Measurements from ENCODE around the gene DIP2A.
A peak's percentile ranks its signal among the peaks of the same experiment; 100 is the strongest.

DIP2A gene

DNA sequence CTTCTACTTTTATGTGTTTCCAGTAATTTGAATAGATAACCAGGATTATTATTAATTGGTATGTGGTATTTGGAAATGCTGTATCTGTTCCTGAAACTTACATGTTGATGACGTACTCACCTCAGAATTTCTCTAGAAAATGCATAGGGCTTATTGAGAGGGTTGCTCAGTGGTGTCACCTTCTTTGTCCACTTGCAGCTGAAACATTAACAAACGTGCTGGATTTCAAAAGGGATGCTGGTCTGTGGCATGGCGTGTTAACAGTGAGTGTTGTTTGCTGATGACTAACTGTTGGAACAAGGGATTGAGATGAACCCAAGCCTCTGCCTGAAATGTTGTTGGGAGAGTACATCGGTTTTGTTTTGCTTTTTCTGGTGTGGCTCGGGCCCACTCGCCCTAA is 78.3 kb downstream of the DIP2A start:
- no peak for DNase-seq (ENCODE audit: low spot score)

DNA sequence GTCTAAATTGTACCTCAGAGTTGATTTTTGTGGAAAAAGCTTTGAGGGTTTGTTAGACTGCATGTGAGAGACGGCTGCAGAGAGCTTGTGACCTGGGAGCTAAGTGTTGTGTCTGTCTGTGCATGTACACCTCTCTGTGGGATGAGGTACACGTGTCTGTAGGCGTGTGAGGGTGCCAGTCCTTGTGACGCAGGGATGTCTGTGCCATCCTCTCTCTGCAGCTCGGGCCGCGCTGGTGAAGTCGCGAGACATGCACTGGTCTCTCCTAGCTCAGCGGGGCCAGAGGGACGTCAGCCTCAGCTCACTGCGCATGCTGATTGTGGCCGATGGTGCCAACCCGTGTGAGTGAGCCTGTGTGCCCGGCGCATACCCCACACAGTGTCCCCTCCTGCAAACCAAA is 79.6 kb downstream of the DIP2A start:
- no peak for DNase-seq (ENCODE audit: low spot score)

DNA sequence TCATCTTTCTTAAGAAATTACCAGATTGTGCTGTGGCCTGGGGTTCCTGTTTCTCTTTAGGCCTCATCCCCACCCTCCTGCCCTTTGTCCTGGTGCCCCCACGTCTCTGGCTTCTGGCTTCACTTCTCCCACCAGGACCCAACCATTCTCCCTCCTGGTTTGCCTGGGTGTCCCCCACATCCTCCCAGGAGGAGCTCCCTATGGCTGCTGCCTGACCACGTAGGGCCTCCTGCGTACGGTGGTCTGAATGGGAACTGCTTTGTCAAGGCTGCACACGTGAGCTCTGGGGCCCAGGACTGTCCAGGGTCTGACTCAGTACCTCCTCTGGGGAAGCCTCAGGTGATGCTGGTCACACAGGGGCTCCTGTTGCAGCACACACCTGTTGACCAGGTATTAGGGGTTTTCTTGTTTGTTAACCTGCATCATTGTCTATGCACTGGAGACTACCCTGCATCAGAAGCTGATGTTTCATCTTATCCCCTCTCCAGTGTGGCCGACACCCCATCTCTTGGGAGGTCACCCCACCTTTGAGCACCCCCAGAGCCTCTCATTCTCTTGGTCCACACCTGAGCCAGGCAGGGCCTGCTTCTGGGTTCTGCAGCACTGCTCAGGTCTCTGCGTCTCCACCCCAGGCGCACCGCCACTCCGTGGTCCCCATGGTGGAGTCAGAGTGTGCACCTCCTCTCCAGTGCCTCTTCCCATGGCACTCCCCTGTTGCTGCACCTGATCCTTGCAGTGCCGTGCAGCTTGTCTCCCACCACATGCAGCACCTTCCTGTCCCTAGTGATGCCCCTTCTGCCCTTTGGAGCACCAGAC is 80.4 kb downstream of the DIP2A start:
- no peak for DNase-seq (ENCODE audit: low spot score)

DNA sequence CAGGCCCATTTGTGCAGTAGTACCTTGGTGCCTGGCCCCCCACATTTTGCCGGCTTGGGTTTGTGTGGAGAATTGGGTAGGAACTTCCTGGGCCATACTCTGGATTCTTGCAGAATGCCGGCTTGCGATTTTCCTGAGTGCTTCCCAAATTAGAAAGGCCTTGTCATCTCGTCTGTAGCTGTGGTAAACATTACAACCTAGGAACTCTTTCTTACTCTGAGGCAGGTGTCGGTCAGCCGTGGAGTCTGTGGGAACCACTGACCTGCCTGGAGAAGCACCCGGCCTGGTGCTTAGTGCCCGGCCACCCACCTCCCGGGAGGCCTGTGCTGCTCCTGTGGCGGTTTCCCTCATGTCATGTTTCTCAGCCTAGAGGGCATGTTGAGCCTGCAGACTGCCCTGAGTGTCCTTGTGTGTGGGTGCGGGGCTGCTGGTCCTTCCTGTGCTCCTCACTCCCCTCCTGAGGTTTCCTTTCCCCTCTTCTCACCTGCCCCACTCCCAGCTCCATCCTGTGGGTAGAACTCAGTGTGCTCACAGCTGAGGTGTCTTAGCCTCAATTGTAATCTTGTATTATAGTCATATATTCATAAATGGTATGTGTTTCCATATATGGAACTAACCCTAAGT is 81.5 kb downstream of the DIP2A start:
- DNase-seq (ENCODE audit: low spot score) = no peak

DNA sequence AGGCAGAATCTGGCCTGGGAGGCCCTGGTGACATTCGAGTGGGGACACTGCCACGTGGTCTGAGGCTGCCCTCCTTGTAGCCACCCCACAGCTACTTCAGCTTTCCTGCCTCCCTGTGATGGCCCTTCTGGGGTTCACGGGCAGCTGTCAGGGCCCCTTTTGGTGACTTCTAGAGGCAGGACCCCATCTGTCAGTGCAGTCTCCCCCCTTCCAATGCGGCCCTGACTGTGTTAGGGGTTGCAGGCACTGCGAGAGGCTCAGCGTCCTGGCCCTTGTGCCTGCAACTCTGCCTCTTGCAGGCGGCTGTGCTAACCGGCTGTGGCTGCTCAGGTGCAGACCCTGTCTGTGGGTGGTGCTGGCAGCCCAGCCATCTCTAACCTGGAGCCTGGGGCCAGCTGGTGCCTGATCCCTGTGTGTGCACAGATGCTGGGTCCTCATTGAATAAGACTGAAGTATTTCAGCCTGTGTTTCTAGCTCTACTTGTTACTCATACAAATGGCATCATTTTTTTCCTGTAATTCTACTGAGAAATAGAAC is 84.0 kb downstream of the DIP2A start:
- DNase-seq (ENCODE audit: low spot score) = no peak

DNA sequence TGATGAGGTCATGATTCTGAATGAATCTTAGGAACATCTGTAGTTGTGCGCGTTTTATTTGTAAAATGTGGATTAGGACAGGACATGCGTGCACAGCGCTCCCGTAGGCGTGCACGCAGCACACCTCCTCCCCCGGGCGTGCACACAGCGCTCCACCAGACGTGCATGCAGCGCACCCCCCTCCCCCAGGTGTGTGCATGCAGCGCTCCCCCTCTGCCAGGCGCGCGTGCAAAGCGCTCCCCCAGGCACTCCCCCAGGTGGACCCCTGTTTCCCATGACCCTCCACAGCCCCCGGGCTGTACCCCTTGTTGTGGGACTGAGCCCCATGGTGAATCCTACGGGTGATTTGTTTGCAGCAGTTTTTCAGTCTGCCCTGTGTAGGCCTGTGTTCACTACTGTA is 84.6 kb downstream of the DIP2A start:
- DNase-seq (ENCODE audit: low spot score) = no peak

DNA sequence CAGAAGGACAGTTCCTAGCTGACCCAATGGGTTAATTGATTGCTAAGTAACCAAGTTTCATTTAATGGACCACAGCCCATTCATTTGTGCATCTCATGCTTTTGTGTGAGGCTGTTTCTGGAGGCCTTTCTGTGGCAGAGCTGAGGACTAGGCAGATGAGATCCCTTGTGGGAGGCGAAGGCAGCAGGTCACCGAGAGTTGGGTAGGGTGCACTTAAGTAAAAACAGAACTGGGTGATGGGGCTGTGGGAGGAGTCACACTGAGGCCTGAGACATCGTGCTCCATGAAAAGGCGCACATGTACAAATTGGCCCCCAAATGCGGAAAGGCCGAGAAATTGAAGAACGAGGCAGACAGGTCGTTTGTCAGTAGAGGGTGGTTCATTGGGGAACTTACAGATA is 85.3 kb downstream of the DIP2A start:
- DNase-seq (ENCODE audit: low spot score) = no peak

DNA sequence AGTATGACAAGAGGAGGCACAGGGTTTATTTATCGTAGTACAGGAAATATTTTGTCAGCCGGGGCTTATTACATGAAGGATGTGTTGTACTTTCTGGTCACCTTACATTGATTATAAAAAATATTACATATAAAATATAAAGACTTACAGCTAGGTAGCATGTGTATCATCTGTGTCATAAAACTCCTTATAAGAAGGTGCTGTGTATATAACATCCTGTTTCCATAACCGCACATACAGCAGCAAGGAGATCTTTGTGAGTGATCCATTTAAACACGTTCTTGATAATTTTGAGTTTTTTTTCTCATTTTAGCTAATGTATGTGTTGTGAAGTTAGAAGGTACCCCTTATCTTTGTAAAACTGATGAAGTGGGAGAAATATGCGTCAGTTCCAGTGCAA is 86.1 kb downstream of the DIP2A start:
- no peak for DNase-seq (ENCODE audit: low spot score)

DNA sequence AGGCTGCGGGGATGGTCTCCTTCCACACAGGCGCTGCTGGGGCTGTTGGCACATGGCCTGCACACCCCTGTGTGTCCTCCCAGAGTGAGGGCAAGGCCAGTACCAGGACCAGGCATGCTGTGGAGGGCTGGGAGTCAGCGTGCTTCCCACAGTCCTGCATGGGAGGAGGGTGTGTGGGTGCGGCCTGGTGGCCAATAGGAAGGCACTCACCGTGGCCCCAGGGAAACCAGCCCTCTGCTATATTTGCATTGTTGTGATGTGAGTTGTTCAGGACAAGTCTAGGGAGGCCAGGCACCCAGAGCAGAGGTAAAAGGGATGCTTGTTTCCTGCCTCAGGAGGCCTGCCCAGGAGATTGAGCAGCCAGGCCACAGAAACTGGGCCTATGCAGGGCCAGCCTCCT is 86.7 kb downstream of the DIP2A start:
- no peak for DNase-seq (ENCODE audit: low spot score)

DNA sequence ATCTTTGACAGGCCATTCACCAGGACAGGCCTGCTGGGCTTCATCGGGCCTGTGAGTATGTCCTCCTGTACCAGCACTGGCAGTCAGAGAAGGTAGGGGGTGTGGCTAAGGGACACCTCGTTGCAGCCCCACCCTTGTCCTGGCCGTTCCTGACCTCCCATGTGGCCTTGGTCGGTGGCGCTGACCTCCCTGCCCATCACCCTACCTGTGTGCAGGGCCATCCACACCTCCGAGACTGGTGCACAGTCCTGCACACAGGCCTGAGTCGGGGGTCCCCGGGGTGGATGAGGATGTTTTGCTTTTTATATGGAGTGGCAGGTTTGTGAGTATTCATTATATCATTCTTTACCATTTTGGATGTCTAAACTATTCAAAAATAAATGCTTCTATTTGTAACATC is 87.2 kb downstream of the DIP2A start:
- DNase-seq (ENCODE audit: low spot score) = no peak

DNA sequence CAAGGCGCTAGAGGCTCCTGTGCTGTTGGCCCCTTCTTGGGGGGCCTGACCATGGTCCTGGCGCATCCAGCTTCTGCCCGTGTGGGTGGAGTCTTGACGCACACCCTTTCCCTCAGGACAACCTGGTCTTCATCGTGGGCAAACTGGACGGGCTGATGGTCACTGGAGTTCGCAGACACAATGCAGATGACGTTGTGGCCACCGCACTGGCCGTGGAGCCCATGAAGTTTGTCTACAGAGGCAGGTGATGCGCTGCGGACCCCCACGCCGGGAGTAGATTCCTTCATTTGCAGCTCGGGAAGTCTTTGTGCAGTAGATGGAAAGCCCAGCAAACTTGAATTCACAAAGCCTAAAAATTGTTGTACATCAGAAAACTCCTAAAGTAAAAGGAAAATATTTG is 88.1 kb downstream of the DIP2A start:
- DNase-seq (ENCODE audit: low spot score) = no peak

DNA sequence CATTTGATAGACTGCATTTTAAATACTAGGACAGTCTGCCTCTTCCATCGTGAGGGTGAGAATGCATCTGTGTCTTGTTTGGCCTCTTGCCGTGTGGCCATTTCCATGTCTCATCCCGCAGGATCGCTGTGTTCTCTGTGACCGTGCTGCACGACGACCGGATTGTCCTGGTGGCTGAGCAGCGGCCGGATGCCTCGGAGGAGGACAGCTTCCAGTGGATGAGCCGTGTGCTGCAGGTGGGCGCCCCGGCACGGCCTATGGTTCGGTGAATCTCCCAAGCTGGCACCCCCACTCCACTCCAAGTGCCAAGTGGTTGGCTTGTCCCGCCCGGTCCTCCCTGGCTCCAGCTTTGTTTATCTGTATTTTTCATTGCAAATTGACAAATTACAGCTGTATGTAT is 91.0 kb downstream of the DIP2A start:
- no peak for DNase-seq (ENCODE audit: low spot score)

DNA sequence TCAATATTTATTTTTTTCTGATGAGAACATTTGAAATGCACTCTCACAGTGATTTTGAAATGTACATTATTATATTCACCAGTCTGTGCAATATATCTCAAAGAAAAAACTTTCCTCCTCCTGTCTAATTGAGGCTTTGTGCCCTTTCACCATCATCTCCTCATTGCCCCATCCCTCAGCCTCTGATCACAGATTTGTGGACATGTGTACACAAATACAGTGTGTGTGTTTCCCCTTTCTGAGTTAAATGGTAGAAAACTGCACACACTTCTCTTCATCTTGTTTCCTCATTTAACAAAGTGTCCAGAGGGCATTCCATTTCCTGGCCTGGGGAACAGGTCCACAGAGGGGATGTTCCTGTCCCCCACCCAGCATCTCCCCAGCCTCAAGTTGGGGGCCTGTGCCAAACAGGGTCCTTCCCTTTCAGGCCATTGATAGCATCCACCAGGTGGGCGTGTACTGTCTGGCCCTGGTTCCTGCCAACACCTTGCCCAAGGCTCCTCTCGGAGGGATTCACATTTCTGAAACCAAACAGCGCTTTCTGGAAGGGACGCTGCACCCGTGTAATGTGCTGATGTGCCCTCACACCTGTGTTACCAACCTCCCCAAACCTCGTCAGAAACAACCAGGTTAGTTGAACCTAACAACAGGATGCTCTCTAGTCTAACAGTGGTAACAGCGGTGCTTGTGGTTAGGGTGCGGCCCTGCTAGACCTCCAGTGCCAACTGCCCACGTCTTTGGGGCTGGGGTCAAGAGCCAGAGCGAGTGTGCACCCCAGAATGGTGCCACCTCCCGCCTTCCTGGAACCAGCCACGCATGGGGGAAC is 91.6 kb downstream of the DIP2A start:
- DNase-seq (ENCODE audit: low spot score) = peak; percentile 15

DNA sequence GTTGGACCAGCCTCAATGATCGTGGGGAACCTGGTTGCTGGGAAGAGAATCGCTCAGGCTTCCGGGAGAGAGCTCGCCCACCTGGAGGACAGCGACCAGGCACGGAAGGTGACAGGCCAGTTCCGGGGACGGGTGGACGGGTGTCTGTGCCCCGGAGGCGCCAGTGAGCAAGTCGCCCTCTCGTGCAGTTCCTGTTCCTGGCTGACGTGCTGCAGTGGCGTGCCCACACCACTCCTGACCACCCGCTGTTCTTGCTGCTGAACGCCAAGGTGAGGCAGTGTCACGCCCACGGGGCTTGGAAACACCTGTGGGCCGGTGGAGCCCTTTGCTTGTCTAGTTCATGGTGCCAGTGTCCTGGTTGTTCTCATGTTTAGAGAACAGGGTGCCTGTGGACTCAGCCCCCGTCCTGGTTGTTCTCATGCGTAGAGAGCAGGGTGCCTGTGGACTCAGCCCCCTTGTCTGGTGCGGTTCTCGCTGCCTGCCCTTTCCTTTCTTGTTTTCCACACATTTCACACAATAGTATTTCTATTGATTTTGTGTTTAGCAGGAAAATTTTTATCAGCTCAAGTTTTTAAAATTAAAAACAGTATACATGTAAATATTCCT is 93.0 kb downstream of the DIP2A start:
- DNase-seq (ENCODE audit: low spot score) = peak; percentile 35

DNA sequence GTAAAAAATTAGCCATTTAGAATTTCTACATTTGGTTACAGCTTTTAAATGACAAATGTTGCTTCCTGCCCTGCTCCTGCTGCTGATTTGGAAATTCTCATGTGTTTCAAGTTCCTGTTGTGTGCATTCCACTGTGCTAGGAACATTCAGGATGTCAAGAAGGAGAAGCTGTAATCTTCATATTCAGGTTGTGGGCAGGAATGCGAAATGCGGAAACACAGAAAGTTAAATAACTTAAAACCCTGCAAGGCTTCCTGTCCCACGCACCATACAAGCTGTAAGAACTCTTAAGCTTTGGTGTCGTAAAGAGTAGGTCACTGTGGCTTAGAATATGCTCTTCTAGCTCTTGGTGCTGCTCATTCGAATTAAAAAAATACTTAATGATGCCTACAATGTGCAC is 93.6 kb downstream of the DIP2A start:
- DNase-seq (ENCODE audit: low spot score) = no peak

DNA sequence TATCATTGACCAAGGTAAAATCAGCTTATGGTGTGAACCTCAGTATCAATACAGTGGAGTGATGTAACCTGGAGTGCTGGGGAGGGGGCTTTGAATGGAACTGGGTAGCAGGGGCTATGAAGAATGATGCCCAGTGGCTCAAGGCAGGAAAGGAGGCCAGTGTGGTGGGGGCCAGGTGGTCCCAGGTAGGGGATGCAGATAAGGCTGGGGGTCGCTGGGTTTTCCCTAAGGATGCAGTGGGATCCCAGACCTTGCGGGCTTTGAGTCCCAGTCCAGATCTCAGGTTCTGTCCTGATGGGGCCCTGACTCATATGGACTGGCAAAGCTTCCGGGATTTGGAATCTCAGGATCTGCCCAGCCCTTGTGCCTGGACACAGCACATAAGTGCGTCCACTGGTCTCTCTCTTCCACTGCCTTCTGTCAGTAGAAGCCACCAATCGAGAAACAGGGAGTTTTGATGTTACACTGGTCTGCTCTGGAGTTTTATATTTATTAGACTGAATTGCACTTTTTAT is 94.2 kb downstream of the DIP2A start:
- no peak for DNase-seq (ENCODE audit: low spot score)

DNA sequence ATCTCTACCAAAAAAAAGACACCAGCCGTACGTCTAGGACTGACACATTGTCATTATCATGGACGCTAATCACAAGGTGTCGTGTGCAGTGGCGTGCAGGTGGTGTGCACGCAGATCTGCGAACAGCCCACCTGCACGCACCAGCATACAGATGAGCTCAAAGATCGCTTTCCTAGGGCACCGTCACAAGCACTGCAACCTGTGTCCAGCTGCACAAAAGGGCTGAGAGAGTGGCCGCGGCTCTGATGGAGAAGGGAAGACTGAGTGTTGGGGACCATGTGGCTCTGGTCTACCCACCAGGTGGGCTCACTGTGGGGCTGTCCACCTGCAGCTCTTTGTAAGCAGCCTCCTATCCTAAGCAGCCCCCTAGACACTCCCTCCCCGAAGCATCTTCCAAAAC is 95.3 kb downstream of the DIP2A start:
- DNase-seq (ENCODE audit: low spot score) = no peak

DNA sequence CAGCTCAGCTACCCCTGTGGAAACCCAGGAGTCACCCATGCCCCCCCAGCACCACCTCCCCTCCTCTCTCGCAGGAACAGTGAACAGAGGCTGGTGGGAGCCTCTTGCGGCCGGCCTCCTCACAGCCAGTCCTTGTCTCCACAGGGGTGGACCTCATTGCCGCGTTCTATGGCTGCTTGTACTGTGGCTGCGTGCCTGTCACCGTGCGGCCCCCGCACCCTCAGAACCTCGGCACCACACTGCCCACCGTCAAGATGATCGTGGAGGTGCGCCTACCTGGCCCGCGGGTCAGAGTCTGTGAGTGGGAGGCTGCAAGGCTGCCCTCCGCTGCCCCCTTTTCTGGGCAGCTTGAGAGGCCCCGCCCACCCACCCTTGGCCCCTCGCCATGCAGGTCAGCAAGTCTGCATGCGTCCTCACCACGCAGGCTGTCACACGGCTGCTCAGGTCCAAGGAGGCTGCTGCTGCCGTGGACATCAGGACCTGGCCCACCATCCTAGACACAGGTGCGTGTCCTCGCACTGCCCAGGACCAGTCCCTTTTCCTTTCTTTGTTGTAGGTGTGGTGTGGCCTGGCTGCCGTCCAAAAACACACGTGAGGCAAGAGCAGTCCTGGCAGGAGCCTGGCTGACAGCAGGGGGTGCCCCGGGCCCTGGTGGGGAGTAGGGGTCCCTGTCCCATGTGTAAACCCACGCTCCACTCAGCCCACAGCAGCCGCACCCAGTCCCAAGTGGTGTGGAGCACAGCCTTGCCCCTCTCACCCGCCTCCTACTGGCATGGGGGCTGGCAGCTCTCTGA is 95.9 kb downstream of the DIP2A start:
- no peak for DNase-seq (ENCODE audit: low spot score)

DNA sequence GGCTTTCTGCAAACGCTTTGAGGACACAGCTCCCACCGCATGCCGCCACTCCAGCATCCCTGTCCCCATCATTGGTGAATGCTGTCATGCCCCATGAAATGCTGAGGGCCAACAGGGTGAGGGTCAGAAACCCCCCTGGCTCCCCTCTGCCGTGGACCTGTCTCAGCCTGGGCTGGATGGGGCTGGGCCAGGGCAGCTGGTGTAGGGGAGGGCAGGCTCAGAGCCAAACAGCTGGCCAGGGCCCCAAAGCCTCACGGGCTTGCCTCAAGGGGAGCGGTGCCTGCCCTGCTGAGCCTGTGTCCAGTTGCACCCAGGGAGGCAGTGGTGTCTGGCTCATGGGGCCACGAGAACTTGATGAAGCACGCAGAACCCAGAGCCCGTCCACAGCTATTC is 96.5 kb downstream of the DIP2A start:
- no peak for DNase-seq (ENCODE audit: low spot score)

DNA sequence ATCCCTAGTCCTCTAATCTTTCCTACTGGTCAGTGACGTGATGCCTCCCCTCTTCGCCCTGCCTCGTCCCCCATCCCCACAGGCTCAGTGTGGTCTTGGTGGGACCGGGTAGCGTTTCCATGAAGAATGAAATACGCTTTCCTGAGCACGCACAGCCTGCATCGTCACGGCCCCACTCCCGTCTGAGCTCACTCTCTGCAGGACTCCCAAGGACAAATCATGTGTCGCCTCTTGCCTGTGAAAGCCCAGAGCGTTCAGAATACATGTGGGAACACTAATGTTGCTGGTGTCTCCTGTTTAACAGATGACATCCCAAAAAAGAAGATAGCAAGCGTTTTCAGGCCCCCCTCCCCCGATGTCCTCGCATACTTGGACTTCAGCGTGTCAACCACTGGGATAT is 97.0 kb downstream of the DIP2A start:
- DNase-seq (ENCODE audit: low spot score) = no peak

DNA sequence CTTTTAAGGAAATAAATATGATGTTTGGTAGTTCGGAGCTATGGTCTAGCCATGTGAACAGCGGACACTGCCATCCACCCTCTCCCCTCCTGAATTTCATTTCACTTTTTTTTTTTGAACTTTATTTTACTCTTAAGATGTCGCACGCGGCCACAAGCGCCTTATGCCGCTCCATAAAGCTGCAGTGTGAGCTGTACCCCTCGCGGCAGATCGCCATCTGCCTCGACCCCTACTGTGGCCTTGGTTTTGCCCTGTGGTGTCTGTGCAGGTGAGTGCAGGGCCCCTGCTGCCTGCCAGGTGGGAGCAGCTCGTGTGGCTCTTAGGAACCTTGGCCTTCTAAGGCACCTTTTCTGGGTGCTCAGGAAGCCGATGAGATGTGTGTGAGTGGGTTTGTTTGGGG is 98.1 kb downstream of the DIP2A start:
- no peak for DNase-seq (ENCODE audit: low spot score)

All from germinal center (tissue), 1 donor.